ENCODE data around the gene TMEM191C. TPM values are rescaled to one million over a fixed set of nuclear protein-coding genes. Genes with fewer than 3 reads are reported as not detected.
"Not testable (repeated sequence)": the region's sequence is repeated elsewhere in the genome, so short reads cannot be mapped to it uniquely, and the experiment has no call there.

The TMEM191C gene
- total and polyA plus RNA-seq, 2 of the 4 experiments (the other 2 are of a cell fraction), result 0.36 to 0.75 TPM

DNA sequence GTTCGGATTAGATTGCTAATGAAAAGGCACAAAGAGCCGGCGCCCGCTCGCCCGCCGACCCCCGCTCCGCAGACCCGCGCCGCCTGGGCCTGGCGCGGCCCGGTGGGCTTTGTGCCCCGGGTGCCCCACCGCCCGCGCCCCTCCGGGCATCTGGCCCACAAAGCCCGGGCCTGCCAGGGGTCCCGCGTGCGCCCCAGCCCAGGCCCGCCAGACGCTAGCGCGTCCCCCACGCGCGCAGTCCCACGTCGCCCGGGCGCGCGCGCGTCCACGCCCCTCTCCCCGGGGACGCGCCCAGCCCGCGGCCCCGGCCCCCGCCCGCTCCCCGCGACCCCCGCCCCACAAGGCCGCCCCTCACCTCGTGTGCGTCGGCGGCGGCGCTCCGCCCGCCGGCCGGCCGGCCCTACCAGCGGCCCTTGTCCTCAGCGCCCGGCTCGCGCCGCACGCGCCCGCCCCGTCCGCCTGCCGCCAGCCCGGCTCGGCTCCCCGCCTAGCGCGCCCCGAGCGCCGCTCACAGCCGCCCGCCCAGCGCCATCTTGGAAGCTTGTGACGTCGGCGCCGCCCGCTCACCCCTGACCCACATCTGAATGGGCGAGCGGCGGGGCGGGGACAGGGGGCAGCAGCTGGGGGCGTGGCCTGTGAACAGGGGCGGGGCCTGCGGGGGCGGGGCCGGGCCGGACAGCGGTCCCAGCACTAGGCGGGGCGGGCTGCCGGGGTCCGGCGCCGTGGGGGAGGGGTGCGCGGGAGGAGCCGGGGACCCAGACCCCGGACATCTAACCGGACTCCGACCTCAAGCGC lies 50.0 kb downstream of the TMEM191C start:
- H3K4me1 ChIP-seq (ENCODE audit: control insufficient read depth, insufficient read depth, low read length); H2AK5ac ChIP-seq (ENCODE audit: low read depth, low read length); H2BK5ac ChIP-seq (ENCODE audit: low read depth, low read length, poor library complexity, severe bottlenecking); H2AK9ac ChIP-seq (replicated peaks; ENCODE audit: low read depth, low read length, poor library complexity); H2BK120ac ChIP-seq (ENCODE audit: low read depth, low read length); H2BK20ac ChIP-seq (ENCODE audit: low read depth, low read length); H4K5ac ChIP-seq (ENCODE audit: low read depth, low read length); H4K91ac ChIP-seq (ENCODE audit: insufficient read depth, low read depth, low read length); H4K8ac ChIP-seq (ENCODE audit: low read depth in 2 of 2, low read length in 2 of 2); H3K9me1 ChIP-seq (ENCODE audit: insufficient read depth, low read length); H3K4me2 ChIP-seq (ENCODE audit: low read depth, low read length); H3K18ac ChIP-seq (ENCODE audit: low read depth, low read length); H4K20me1 ChIP-seq (ENCODE audit: insufficient read depth, low read length); H3K9ac ChIP-seq (ENCODE audit: low read depth, low read length); H2AFZ ChIP-seq (replicated peaks; ENCODE audit: low read length, poor library complexity); BruUV-seq (replicated peaks); H3K4me3 ChIP-seq (ENCODE audit: insufficient read depth, low read depth, low read length); in situ Hi-C loops (cut with MboI; ENCODE audit: low sequenced_read_pairs); POLR2A ChIA-PET (ENCODE audit: unreplicated experiment); CTCF ChIA-PET; H3K27me3 ChIP-seq (ENCODE audit: control insufficient read depth, insufficient read depth, low read length); H3K4ac ChIP-seq (ENCODE audit: low read depth, low read length); H3K56ac ChIP-seq (ENCODE audit: extremely low read depth, insufficient read depth, low read length); H2BK15ac ChIP-seq (ENCODE audit: low read depth, low read length); H3K27ac ChIP-seq (ENCODE audit: insufficient read depth, low read length); H3K23ac ChIP-seq (ENCODE audit: low read depth, low read length); H3K79me1 ChIP-seq (ENCODE audit: low read depth in 1 of 2, low read length in 2 of 2); intact Hi-C loops (cut with micrococcal nuclease); H3K9me3 ChIP-seq (ENCODE audit: control insufficient read depth, insufficient read depth, low read length); H3K36me3 ChIP-seq (ENCODE audit: control insufficient read depth, insufficient read depth, low read length); H3K14ac ChIP-seq (replicated peaks; ENCODE audit: low read depth, low read length); DNase-seq; dilution Hi-C loops (cut with HindIII; ENCODE audit: low sequenced_read_pairs, unreplicated experiment): not testable (repeated sequence)
- ATAC-seq (ENCODE audit: low read depth), result peak; percentile 86
- no CpG with 5 or more reads among the region's 115 CpGs for WGBS, 2 experiments (ENCODE audit: extremely low coverage in 2 of 2, insufficient read length in 1 of 2)

Other genes starting within 250 kb of the TMEM191C start
- gene RIMBP3B, start 83.6 kb upstream of the TMEM191C start, total RNA-seq (2012; rRNA removed), result 0.18 and 0.28 TPM in 2 replicates
- 0.03 and 0.07 TPM in 2 replicates for gene RIMBP3B, start 83.6 kb upstream of the TMEM191C start, polyA plus RNA-seq (2012; rRNA removed)
- gene HIC2, start 50.0 kb upstream of the TMEM191C start, total RNA-seq (2012; rRNA removed), result 1.4 and 1.9 TPM in 2 replicates
- 2.1 and 2.4 TPM in 2 replicates for gene HIC2, start 50.0 kb upstream of the TMEM191C start, polyA plus RNA-seq (2012; rRNA removed)
- gene RIMBP3C, start 84.1 kb downstream of the TMEM191C start, total RNA-seq (2012; rRNA removed), result 0.28 and 0.36 TPM in 2 replicates
- 0.05 and 0.10 TPM in 2 replicates for gene RIMBP3C, start 84.1 kb downstream of the TMEM191C start, polyA plus RNA-seq (2012; rRNA removed)
- 29.0 and 66.1 TPM in 2 replicates for gene UBE2L3, start 100.3 kb downstream of the TMEM191C start, total RNA-seq (2012; rRNA removed)
- 69.4 and 72.9 TPM in 2 replicates for gene UBE2L3, start 100.3 kb downstream of the TMEM191C start, polyA plus RNA-seq (2012; rRNA removed)
- gene YDJC, start 162.6 kb downstream of the TMEM191C start, total RNA-seq (2012; rRNA removed), result 7.2 and 8.1 TPM in 2 replicates
- gene YDJC, start 162.6 kb downstream of the TMEM191C start, polyA plus RNA-seq (2012; rRNA removed), result 23.6 and 28.3 TPM in 2 replicates
- gene CCDC116, start 165.4 kb downstream of the TMEM191C start, total RNA-seq (2012; rRNA removed), result under 0.01 TPM in 1 of 2 replicates, not detected in the other
- gene CCDC116, start 165.4 kb downstream of the TMEM191C start, polyA plus RNA-seq (2012; rRNA removed), result 0.27 and 0.34 TPM in 2 replicates
- gene SDF2L1, start 174.9 kb downstream of the TMEM191C start, total RNA-seq (2012; rRNA removed), result 18.8 and 25.0 TPM in 2 replicates
- 51.1 and 72.6 TPM in 2 replicates for gene SDF2L1, start 174.9 kb downstream of the TMEM191C start, polyA plus RNA-seq (2012; rRNA removed)
- 20.6 and 21.4 TPM in 2 replicates for gene PPIL2, start 198.6 kb downstream of the TMEM191C start, total RNA-seq (2012; rRNA removed)
- 59.9 and 62.1 TPM in 2 replicates for gene PPIL2, start 198.6 kb downstream of the TMEM191C start, polyA plus RNA-seq (2012; rRNA removed)